Sigmoid colon (tissue), 7 donors: ENCODE data around the gene SLFN12L. TPM values are rescaled to one million over a fixed set of nuclear protein-coding genes. Genes with fewer than 3 reads are reported as not detected.

ENCODE experiments used
- DNase-seq: peaks from one replicate; pipeline ENCODE4 v3.0.0-alpha.2; 2019
- H3K27ac ChIP-seq, 4 donors: fragments of 200-600 bp; sonication (generic); one replicate each; pipeline ENCODE4 v1.5.1; 2016 to 2019; ENCODE audit warnings: mild to moderate bottlenecking in 1 of 4
- H3K27me3 ChIP-seq, 3 donors: fragments of 200-600 bp; sonication (generic); one replicate each; pipeline ENCODE4 v1.5.1; 2019; ENCODE audit warnings: mild to moderate bottlenecking in 1 of 3
- H3K36me3 ChIP-seq, 4 donors: fragments of 200-600 bp; sonication (generic); one replicate each; pipeline ENCODE4 v1.5.1; 2016 to 2019
- H3K4me1 ChIP-seq, 4 donors: fragments of 200-600 bp; sonication (generic); one replicate each; pipeline ENCODE4 v1.5.1; 2017 to 2019
- H3K4me3 ChIP-seq, 4 donors: fragments of 200-600 bp; sonication (generic); one replicate each; pipeline ENCODE4 v1.5.1; 2017 to 2019; ENCODE audit warnings: mild to moderate bottlenecking in 2 of 4, moderate library complexity in 1 of 4
- H3K9me3 ChIP-seq, 4 donors: fragments of 200-600 bp in 3 of 4; sonication (generic) in 3 of 4; one replicate each; pipeline versions ENCODE4 v1.5.1 to v1.6.1; 2013 to 2019
- CTCF ChIP-seq, 4 experiments: fragments of 450-650 bp in 3 of 4; fragments of 200-600 bp in 1 of 4; IDR thresholded peaks; one replicate each; pipeline ENCODE4 v1.5.1; 2016 to 2019; ENCODE audit warnings: antibody characterized with exemption in 4 of 4, mild to moderate bottlenecking in 3 of 4, moderate library complexity in 2 of 4
- EP300 ChIP-seq, 4 donors: sonication (generic); formaldehyde crosslinking; IDR thresholded peaks; one replicate each; pipeline ENCODE4 v1.6.1; 2017; ENCODE audit warnings: antibody characterized with exemption in 4 of 4
- POLR2A ChIP-seq, 2 donors: fragments of 450-650 bp; IDR thresholded peaks; one replicate each; pipeline ENCODE4 v1.6.1; 2016; ENCODE audit warnings: antibody characterized with exemption in 2 of 2, mild to moderate bottlenecking in 2 of 2, moderate library complexity in 2 of 2
- POLR2AphosphoS5 ChIP-seq, 4 donors: sonication (generic); formaldehyde crosslinking; IDR thresholded peaks; one replicate each; pipeline ENCODE4 v1.6.1; 2017; ENCODE audit warnings: antibody characterized with exemption in 4 of 4
- WGBS, 2 donors: extraction: QIAGEN DNeasy Blood & Tissue Kit; methylation state at CpG; one replicate each; pipeline ENCODE4 v1.1.7; 2013; 5-methylcytosine and 5-hydroxymethylcytosine counted together
- intact Hi-C: fragments of 100-400 bp; cut with DNase I; formaldehyde crosslinking; loops from one replicate; pipeline ENCODE4 v1.15.1; 2023
- polyA plus RNA-seq, 3 donors: library from polyadenylated mRNA; stranded (reverse); fragments of 200-250 nt; gene quantifications; one replicate each; pipeline ENCODE4 v1.2.3, GENCODE V29; 2013
- total RNA-seq, 4 donors: library from RNA; depleted of rRNA; stranded (reverse); fragments of >200 nt; gene quantifications; one replicate each; pipeline ENCODE4 v1.1.0, GENCODE V29; 2016
- donor health status: healthy with polysubstance abuse.
- donor health status: Bipolar disorder and iron deficiency.
- donor health status: healthy.

Gene SLFN12L
- total and polyA plus RNA-seq, 7 donors: 0.27 to 1.9 (median 0.71) TPM; not detected in 2

GRCh38 chr17:35557353-35557752, 19.9 kb upstream of the SLFN12L start:
- Histone ChIP-seq H3K4me3 (no peak overlapping the region), H3K27me3 (peaks cover 0 to 6% (median 0%) of the 10 kb centered on the region in 3 donors), H3K9me3 (no peaks in the 10 kb centered on the region), H3K27ac (no peak overlapping the region), H3K36me3 (no peaks in the 10 kb centered on the region), H3K4me1 (no peaks in the 10 kb centered on the region)
- TF ChIP-seq EP300 (IDR thresholded peaks at IDR 0.05) (no peak), POLR2A (IDR thresholded peaks at IDR 0.05) (no peak), POLR2AphosphoS5 (IDR thresholded peaks at IDR 0.05) (no peak), CTCF (IDR thresholded peaks at IDR 0.05) (no peak)
- DNase-seq: no peak
- intact Hi-C loops: no loop called here
- WGBS, 2 donors: 87 to 89% methylated on average over 3 of the region's 3 CpGs

- WGBS, 2 donors: 79 to 90% methylated on average over 5 of the region's 5 CpGs
- H3K4me1 ChIP-seq: no peaks in the 10 kb centered on the region
- no peak overlapping the region for H3K4me3 ChIP-seq
- peaks cover 0 to 10% (median 0%) of the 10 kb centered on the region in 3 donors for H3K27me3 ChIP-seq
- no peak overlapping the region for H3K27ac ChIP-seq
- TF ChIP-seq POLR2A (IDR thresholded peaks at IDR 0.05) (no peak), CTCF (IDR thresholded peaks at IDR 0.05) (no peak), POLR2AphosphoS5 (IDR thresholded peaks at IDR 0.05) (no peak), EP300 (IDR thresholded peaks at IDR 0.05) (no peak)
- H3K9me3 ChIP-seq: no peaks in the 10 kb centered on the region
- intact Hi-C loops: no loop called here
- no peaks in the 10 kb centered on the region for H3K36me3 ChIP-seq
- no peak for DNase-seq
Observed at GRCh38 chr17:35555691-35556090, 18.2 kb upstream of the SLFN12L start.

GRCh38 chr17:35554668-35555067, 17.2 kb upstream of the SLFN12L start:
- DNase-seq: no peak
- Histone ChIP-seq H3K27me3 (peaks cover 0 to 13% (median 0%) of the 10 kb centered on the region in 3 donors), H3K36me3 (no peaks in the 10 kb centered on the region), H3K27ac (no peak overlapping the region), H3K4me3 (no peak overlapping the region), H3K9me3 (no peaks in the 10 kb centered on the region), H3K4me1 (no peaks in the 10 kb centered on the region)
- intact Hi-C loops: no loop called here
- TF ChIP-seq POLR2A (IDR thresholded peaks at IDR 0.05): no peak
- no peak for TF ChIP-seq POLR2AphosphoS5 (IDR thresholded peaks at IDR 0.05)
- TF ChIP-seq EP300 (IDR thresholded peaks at IDR 0.05): no peak
- TF ChIP-seq CTCF (IDR thresholded peaks at IDR 0.05): no peak
- 68 to 78% methylated on average over 5 of the region's 5 CpGs for WGBS, 2 donors

- Histone ChIP-seq H3K27ac (no peak overlapping the region), H3K27me3 (peaks cover 0 to 15% (median 0%) of the 10 kb centered on the region in 3 donors), H3K9me3 (no peaks in the 10 kb centered on the region), H3K4me3 (no peak overlapping the region), H3K4me1 (no peaks in the 10 kb centered on the region), H3K36me3 (no peaks in the 10 kb centered on the region)
- no peak for TF ChIP-seq EP300 (IDR thresholded peaks at IDR 0.05)
- no peak for TF ChIP-seq POLR2AphosphoS5 (IDR thresholded peaks at IDR 0.05)
- TF ChIP-seq POLR2A (IDR thresholded peaks at IDR 0.05): no peak
- no peak for TF ChIP-seq CTCF (IDR thresholded peaks at IDR 0.05)
- intact Hi-C loops: no loop called here
- WGBS, 2 donors: 80 to 88% methylated on average over 4 of the region's 4 CpGs
- no peak for DNase-seq
Observed at GRCh38 chr17:35553310-35553709, 15.8 kb upstream of the SLFN12L start.

- intact Hi-C loops: no loop called here
Observed at GRCh38 chr17:35548978-35549377, 11.5 kb upstream of the SLFN12L start.

More at GRCh38 chr17:35548978-35549377, 11.5 kb upstream of the SLFN12L start:
- Histone ChIP-seq H3K4me3 (no peak overlapping the region), H3K36me3 (no peaks in the 10 kb centered on the region), H3K27ac (no peak overlapping the region), H3K9me3 (no peaks in the 10 kb centered on the region), H3K4me1 (no peaks in the 10 kb centered on the region), H3K27me3 (peaks cover 0 to 13% (median 0%) of the 10 kb centered on the region in 3 donors)
- TF ChIP-seq POLR2A (IDR thresholded peaks at IDR 0.05) (no peak), CTCF (IDR thresholded peaks at IDR 0.05) (no peak), EP300 (IDR thresholded peaks at IDR 0.05) (no peak), POLR2AphosphoS5 (IDR thresholded peaks at IDR 0.05) (no peak)
- 38 to 60% methylated on average over 1 of the region's 1 CpG for WGBS, 2 donors
- no peak for DNase-seq
